ENCODE data around the gene WDR64.
A peak's percentile ranks its signal among the peaks of the same experiment; 100 is the strongest.

Gene WDR64

DNA sequence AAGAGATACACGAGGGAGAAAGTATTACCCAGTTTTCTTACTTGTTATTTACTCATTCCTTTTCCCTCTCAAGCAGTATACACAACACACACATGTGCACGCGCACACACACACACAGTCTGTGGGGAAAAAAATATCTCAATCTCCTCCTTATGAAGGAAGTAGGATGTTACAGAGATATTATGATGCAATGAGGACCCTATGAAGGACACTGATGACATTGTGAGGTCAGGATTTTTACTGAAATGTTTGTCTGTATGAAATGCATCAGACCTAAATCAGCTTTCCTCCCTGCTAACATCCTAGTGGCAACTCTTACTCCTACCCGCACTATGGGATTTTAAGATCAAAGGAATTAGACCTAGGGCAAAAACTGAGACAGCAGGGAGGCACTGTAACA lies at the start of gene WDR64:
Gene WDR64, plus strand, starts transcription at position 270 of the 400 bp plus-strand sequence. CDS start 204 bp downstream, outside the sequence.
- DNase-seq, result no peak

GRCh38 chr1:241603731-241604245 lies 48.3 kb upstream of the WDR64 start:
- DNase-seq, result no peak

- peak; percentile 9 for DNase-seq
Measured at GRCh38 chr1:241605146-241605805, 46.8 kb upstream of the WDR64 start.

- no peak for DNase-seq
Measured at GRCh38 chr1:241606544-241606943, 45.5 kb upstream of the WDR64 start.

DNA sequence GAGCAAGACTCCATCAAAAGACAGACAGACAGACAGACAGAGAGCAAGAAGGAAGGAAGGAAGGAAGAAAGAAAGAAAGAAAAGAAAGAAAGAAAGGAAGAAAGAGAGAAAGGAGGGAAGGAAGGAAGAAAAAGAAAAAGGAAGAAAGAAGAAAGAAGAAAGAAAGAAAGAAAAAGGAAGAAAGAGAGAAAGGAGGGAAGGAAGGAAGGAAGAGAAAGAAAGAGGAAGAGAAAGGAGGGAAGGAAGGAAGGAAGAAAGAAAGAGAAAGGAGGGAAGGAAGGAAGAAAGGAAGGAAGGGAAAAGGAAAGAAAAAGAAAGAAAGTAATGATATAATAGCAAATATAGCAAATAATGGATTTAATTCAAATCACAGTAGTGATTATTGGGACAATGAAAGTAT lies 44.6 kb upstream of the WDR64 start:
- DNase-seq, result no peak

DNA sequence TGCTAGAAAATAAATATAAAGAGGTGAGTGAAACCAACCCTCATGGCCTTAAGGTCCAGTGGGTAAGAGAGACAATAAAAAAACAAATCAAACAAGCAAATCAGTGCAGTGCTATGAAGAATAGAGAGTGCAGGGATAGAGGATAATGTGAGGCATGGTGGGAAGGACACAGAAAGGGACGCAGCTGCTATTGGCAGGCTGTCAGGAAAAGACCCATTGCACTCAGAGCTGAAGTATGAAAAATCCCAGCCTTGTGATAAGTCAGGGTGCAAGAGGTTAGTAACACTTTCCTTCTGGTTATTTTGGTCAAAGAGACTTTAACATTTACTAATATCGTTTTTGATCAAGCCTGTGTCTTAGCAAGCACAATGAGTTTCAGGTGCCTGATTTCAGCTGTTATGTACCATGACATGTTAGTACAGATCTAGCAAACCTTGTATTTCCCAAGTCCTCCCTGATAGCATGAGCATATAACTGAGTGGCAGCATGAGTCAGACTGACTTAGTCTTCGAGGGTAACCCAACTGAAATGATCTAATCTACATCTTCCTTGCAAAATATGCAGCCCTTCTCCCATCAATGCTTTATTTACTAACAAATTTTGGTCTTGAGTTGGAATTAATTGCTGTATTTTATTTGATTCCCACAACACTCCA lies 43.6 kb upstream of the WDR64 start:
- DNase-seq, result no peak

GRCh38 chr1:241610056-241610815 lies 41.8 kb upstream of the WDR64 start:
- DNase-seq, result peak; percentile 64

DNA sequence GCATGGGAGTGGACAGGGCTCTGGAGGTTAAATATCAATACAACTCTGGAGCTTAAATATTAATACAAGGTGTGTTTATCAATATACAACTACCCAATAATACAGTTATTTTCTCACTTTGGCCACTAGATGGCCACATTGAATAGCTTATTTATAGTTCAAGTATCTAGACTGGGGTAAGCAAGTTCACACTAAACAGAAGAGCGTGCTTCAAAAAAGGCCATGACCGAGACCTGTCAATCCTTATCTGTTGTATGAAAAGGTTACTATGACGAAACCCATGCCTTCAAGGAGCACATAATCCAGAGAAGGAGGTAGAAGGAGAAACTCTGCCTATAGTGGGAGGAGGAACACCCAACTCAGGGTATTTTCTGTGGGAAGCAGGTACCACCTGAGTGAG lies 41.0 kb upstream of the WDR64 start:
- DNase-seq, result peak; percentile 75

GRCh38 chr1:241611736-241612135 lies 40.3 kb upstream of the WDR64 start:
- no peak for DNase-seq

DNA sequence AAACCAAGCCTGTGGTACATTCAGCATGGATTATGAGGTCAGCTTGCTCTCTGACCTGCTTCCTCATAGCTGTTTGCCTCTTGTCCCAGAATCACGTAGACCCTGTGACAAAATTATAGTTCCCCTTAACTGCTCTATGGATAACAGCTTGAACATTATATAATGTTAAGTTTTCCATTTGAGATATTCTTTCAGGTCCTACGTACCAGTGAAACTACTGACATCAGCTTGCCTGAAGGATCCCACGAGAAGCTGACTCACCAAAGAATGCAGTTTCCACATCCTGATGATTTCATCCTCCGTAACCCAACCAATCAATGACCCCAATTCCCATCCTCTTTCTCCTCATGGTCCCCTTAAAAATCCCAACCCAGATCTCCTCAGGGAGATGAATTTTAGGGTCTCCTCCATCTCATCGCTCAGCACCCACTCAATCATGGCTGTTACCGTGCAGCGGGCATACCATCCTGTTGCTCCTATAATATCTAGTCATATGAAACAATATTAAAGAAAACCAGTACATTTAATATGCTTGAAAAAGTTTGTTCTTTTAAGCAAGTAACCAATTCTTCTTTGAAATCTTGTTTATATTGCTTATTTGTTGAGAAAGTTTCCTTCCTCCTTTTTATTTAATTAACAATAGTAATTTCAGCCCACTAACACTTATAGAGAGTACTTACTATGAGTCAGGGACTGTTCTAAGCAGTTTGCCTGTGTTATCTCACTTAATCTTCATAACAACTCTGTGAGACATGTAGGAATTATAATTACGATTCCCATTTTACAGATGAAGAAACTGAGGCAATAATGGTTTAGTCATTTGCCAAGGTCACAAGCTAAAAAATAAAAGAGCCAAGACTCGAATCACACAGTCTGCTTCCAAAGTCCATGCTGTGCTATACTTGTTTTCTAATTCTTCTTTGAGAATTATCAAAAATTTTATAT lies 39.3 kb upstream of the WDR64 start:
- no peak for DNase-seq

GRCh38 chr1:241614144-241614543 lies 37.9 kb upstream of the WDR64 start:
- DNase-seq, result no peak

DNA sequence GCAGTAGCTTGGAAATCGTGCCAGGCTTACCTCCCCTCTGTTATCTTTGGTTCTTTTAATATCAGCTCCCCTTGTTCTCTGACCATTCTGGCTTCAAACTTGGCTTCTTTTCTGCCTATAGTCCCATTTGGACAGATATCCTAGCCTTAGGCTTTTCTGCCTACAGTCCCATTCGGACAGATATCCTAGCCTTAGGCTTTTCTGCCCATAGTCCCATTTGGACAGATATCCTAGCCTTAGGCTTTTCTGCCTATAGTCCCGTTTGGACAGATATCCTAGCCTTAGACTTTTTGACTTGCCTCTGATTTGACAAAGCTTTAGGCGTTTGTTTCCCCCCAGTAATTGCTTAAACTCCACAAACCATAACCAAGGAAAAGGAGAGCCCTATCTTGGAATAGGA lies 37.5 kb upstream of the WDR64 start:
- DNase-seq, result no peak

- no peak for DNase-seq
Measured at GRCh38 chr1:241615043-241615974, 36.8 kb upstream of the WDR64 start.

- DNase-seq, result no peak
Measured at GRCh38 chr1:241617426-241617825, 34.7 kb upstream of the WDR64 start.

DNA sequence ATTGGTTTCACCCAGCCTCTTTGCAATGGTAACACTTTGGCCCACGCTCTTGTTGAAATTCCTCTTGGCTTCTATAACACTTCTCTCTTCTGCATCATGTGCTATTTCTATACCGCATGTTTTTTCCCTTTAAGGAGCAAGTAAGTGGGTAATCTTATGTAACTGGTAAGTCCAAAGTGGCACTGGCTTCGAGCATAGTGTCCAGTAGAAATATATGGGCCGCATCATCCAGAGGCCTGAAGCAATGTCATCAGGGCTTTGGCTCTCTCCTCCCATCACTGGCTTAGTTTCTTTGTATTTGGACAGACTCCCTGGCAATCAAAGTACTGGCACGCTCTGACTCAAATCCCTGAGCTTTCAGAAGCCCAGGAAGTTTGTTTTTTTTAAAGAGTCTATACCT lies 29.4 kb upstream of the WDR64 start:
- DNase-seq, result no peak

GRCh38 chr1:241624935-241625334 lies 27.1 kb upstream of the WDR64 start:
- DNase-seq, result no peak

- DNase-seq, result peak; percentile 29
Measured at GRCh38 chr1:241627453-241628259, 24.4 kb upstream of the WDR64 start.

- DNase-seq, result no peak
Measured at GRCh38 chr1:241630005-241630404, 22.1 kb upstream of the WDR64 start.

GRCh38 chr1:241630476-241630875 lies 21.6 kb upstream of the WDR64 start:
- DNase-seq, result no peak

DNA sequence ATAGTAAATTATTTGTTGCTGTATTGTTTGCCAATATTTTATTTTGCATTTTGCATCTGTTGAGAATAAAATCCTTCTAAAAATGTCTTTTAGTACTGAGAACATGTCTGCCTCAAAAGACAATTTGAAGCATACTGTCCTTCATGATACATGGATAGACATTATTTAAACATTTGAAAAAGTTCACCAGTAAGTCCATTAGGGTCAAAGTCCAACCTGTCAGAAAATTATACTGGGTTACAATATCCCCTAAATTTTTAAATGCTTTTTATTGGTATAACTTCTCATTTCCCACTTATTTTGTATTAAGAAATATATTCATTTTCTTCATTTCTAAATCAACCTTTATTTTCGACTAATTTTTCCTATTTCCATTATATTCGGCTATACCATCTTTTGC lies 21.2 kb upstream of the WDR64 start:
- no peak for DNase-seq

DNA sequence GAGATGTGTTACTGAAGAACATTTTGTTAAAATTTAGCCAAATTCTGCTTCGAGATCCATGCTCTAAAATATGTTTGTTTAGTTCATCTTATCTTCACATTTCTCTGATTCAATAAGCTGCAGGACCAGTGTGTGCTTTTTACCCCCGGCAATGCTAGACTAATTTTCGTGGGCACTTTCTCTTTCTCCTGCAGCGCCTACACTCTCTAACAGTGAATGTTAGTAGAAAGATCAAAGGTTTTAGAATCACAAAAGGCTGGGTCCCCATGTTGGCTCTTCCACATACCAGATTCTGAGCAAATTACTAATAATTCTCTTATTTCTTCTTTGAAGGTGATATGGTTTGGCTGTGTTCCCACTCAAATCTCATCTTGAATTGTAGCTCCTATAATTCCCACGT lies 20.4 kb upstream of the WDR64 start:
- no peak for DNase-seq

Data from NCI-H1694 (cell line).